GF-D8 (cell line): Measurements from ENCODE around the gene PLEKHG4B.

Experiments
- DNase-seq: peaks from one replicate; lab custom pipeline; 2025; lab: John Stamatoyannopoulos, UW

PLEKHG4B gene

GRCh38 chr5:76358-77169 is 15.4 kb upstream of the PLEKHG4B start:
- DNase-seq: no peak

DNA sequence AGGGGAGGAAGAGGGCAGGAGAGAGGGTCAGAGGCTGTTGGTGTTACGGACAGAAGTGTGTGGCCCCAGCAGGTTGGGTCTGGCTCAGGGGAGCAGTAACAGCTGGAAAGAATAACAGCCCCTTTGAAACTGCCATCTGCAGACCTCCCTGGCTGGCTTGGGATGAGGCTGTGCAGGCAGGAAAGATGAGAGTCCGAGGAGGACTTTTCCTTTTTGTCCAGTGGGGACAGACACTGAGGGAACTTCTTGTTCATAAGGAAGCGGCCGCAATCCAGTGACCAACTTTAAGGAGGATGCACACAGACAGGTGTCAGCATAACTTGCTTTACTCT is 14.8 kb upstream of the PLEKHG4B start:
- DNase-seq: no peak

- no peak for DNase-seq
Observed at GRCh38 chr5:77546-77945, 14.4 kb upstream of the PLEKHG4B start.

- no peak for DNase-seq
Observed at GRCh38 chr5:77957-78804, 13.8 kb upstream of the PLEKHG4B start.

- no peak for DNase-seq
Observed at GRCh38 chr5:78805-79149, 13.2 kb upstream of the PLEKHG4B start.

GRCh38 chr5:79263-79662 is 12.7 kb upstream of the PLEKHG4B start:
- no peak for DNase-seq

DNA sequence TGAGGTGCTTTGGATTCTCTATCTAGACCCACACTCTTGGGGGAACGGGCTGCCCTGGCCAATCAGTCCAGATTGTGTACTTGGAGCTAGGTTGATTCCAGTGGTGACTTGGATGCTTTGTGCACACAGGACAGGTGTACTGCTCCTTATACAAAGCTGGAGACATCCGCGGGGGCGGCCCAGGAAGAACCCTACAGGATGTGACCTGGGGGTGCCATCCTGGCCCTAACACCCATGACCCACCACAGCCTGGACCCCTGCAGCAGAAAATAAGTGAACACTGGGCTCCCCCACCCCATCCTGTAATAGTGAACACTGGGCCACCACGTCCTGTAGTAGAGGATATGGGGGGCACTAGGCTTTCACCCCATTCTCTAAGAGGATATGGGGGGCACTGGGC is 12.1 kb upstream of the PLEKHG4B start:
- DNase-seq: no peak

- no peak for DNase-seq
Observed at GRCh38 chr5:81391-82021, 10.5 kb upstream of the PLEKHG4B start.

DNA sequence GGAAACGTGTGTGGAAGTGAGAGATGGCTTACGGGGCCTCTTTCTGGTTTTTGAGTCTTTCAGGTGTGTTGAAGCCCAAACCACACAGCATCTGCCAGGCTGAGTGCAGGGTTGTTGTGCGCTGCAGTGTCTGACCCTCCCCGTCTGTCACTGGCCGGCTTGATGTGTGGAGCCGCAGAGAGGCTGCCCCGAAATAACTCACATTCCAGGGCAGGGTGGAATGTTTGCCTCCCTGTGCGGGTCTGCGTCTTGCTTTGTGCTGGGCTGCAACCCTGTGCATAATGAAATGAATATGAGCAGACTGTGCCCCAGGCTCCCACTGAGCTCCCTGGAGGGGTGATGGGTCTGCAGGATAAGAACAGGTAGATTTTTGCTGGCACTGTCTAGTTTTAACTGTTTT is 9.9 kb upstream of the PLEKHG4B start:
- DNase-seq: no peak

DNA sequence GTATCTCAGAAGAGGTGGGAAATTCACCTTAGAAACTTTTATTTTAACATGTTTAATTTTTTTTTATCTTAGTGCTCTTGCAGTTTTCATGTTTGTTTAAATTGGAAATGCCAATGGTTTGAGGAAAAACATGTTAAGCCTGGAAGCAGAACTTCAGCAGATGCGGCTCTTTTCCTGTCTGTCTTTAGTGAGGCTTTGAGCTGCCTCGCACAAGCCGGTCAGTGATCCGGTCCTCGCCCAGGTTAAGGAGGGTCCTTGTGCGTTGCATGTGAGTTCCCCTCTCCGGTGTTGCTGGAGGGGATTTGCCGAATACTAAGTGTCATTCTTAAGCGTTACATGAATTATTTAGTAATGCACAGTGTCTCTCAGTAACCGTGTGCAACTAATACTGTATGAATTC is 9.4 kb upstream of the PLEKHG4B start:
- DNase-seq: no peak

GRCh38 chr5:83029-83428 is 8.9 kb upstream of the PLEKHG4B start:
- DNase-seq: no peak

DNA sequence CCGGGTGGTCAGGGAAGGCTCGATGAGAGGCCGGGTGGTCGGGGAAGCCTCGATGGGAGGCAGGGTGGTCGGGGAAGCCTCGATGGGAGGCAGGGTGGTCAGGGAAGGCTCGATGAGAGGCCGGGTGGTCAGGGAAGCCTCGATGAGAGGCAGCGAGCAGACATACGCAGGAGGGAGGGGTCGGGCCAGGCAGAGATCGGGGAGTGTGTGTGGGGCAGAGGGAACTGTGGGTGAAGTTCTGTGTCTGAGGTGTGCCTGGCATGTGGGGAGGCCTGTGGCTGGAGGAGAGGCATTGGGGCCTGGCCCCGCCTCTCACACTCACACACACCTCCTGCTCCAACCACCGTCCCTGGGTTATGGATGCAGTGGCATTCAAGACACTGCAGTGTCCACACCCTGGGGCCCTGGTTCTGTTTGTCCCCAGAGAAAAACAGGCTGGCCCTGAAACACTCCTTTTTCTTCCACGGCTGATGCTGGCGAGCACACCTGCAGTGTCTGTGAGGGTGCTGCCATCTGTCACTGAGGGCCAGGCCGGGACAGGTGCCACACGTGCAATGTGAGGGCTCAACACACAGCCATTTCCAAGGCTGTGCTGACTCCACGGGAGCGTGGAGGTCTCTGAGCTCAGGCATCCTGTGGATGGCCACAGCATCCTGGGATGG is 6.5 kb upstream of the PLEKHG4B start:
- DNase-seq: no peak

DNA sequence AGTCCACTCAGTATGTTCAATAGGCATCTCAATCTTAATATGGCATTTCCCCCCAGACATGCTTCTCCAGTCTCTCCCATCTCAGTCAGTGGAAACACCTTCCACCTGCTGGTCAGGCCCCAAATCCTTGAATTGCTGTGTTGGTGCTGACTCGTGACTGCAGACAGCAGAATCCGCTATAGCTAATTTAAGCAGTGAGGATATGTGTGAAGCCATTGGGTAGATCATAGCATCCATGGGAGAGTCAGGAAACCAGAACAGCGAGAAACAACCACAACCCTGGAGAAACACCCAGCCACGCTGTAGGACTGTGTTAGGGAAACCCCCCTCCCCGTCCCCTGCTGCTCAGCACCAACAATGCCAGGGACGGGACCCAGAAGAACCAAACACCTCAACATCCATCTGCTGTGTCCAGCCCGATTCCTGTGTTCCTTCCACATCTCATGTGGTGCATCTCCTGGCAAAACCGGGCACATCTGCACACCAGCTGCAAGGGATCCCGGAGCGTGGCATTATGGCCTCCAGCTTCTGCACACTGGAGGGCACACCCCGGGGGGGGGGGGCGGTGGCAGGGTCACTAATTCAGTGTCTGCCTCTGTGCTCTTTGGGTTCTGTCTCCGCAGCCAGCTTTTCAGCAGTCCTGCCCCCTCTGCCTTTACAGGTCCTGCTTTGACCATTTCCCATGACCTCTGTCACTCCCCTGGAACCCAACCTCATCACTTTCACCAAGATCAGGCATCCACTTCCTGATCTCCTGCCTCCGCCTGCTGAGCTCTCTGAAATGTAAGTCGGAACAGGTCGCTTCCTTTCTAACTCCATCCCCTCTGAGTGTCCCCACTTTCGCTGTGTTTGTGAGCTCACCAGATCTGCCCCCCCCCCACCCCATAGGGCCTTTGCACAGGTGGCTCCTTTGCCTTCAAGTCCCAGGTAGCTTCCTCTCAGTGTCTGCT is 2.4 kb upstream of the PLEKHG4B start:
- no peak for DNase-seq

GRCh38 chr5:90590-91547 is 1.1 kb upstream of the PLEKHG4B start:
- DNase-seq: no peak

GRCh38 chr5:92401-93220 is 643 bp downstream of the PLEKHG4B start:
- DNase-seq: no peak

- no peak for DNase-seq
Observed at GRCh38 chr5:93221-93980, 1.4 kb downstream of the PLEKHG4B start.

GRCh38 chr5:94113-94892 is 2.3 kb downstream of the PLEKHG4B start:
- no peak for DNase-seq
